ENCODE results near the gene SSC4D.

Gene SSC4D

DNA sequence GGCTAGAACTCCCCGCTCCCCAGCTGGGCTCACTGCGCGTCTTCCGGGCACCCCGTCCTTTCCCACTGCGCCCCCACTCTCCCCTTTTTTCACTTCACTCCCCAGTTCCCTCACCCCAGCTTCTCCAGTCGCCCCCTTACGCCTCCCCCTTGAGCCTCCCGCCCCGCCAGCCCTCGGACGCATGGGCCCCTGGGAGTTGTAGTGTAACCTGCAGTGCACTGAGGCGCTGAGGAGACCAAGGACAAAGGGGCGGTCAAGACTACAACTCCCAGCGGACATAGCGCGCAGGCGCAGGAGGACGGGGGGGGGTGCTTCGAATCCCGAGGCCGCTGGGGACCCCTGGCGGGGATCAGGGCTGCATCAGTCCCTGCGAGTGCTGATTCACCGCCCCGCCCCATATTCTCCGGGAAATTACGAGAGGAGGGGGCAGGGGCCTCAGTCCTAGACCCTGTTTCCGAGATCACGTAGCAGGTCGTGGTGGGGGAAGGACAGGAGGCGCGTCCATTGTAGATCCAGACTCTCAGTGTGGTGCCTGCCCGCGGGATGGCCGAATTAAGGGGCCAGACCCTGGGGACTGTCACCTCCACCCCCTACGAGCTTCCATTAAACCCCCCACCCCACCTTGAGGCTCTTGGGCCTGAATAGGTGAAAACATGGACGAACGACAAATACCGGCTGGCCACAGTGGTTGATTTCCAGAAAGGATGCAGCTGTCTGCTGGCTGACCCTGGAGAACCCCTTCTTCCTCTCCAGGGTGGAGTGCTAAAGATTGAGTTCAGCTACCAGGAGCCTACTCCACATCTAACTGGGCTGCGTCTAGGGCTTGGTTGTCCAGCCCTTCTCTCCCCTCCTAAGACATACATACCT lies 50.2 kb downstream of the SSC4D start:
- peak; percentile 97 for DNase-seq (ENCODE audit: low spot score)

DNA sequence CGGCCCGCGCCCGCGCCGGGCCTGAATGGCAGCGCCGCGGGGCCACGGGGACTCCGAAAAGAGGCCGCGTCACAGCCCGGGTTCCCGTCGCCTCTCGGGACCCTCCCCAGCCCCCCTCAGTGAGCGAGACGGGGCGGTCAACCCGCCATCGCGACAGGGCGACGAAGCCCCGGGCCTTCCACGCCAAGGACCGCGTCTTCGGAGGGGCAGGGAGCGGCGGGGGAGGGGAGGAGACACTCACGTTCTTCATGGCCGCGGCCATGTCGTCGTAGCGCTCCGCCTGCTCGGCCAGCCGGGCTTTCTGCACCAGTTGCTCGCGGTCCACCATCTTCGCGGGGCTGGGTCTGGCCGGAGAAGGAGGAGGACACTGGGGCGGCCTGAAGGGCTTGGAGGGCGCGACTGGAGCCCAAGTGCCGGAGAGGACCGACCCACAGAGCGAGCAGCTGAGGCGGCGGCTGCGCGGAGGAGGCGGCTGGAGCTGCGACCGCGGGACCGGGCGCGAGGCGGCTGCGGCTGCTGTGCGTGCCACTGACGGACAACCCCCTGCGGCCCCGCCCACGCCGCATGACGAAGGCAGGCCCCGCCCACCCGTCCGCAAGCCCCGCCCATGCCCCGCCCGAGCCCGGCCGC lies 50.9 kb downstream of the SSC4D start, which contains the start of gene YWHAG:
Gene YWHAG, minus strand, starts transcription at position 511 of the 630 bp plus-strand sequence. Its CDS starts 183 bp downstream, at position 328.
- H3K27ac ChIP-seq (ENCODE audit: poor library complexity, severe bottlenecking): peak within 1 kb of the TSS; percentile 84
- H3K27me3 ChIP-seq (ENCODE audit: insufficient read depth, poor library complexity, severe bottlenecking): no peaks in the 10 kb centered on the region
- no peaks in the 10 kb centered on the region for H3K9me3 ChIP-seq (ENCODE audit: severe bottlenecking)
- peaks cover 45% of the 10 kb centered on the region for H3K36me3 ChIP-seq (ENCODE audit: low read depth)
- TF ChIP-seq, protein P1, sequence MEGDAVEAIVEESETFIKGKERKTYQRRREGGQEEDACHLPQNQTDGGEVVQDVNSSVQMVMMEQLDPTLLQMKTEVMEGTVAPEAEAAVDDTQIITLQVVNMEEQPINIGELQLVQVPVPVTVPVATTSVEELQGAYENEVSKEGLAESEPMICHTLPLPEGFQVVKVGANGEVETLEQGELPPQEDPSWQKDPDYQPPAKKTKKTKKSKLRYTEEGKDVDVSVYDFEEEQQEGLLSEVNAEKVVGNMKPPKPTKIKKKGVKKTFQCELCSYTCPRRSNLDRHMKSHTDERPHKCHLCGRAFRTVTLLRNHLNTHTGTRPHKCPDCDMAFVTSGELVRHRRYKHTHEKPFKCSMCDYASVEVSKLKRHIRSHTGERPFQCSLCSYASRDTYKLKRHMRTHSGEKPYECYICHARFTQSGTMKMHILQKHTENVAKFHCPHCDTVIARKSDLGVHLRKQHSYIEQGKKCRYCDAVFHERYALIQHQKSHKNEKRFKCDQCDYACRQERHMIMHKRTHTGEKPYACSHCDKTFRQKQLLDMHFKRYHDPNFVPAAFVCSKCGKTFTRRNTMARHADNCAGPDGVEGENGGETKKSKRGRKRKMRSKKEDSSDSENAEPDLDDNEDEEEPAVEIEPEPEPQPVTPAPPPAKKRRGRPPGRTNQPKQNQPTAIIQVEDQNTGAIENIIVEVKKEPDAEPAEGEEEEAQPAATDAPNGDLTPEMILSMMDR (IDR thresholded peaks at IDR 0.05; ENCODE audit: poor library complexity, severe bottlenecking): no peak
- peak; percentile 62 for ATAC-seq (ENCODE audit: low read depth)
- DNase-seq (ENCODE audit: low spot score): peak; percentile 84
- peaks cover 32% of the 10 kb centered on the region for H3K4me1 ChIP-seq (ENCODE audit: insufficient read depth, poor library complexity, severe bottlenecking)
- peak within 1 kb of the TSS; percentile 76 for H3K4me3 ChIP-seq (ENCODE audit: severe bottlenecking)

More for the DNA sequence above, 50.2 kb downstream of the SSC4D start:
- ATAC-seq (ENCODE audit: low read depth): peak; percentile 93
- peaks cover 37% of the 10 kb centered on the region for H3K36me3 ChIP-seq (ENCODE audit: low read depth)
- H3K4me3 ChIP-seq (ENCODE audit: severe bottlenecking): peak overlapping the region; percentile 76
- H3K4me1 ChIP-seq (ENCODE audit: insufficient read depth, poor library complexity, severe bottlenecking): peaks cover 39% of the 10 kb centered on the region
- H3K27me3 ChIP-seq (ENCODE audit: insufficient read depth, poor library complexity, severe bottlenecking): no peaks in the 10 kb centered on the region
- H3K27ac ChIP-seq (ENCODE audit: poor library complexity, severe bottlenecking): peak overlapping the region; percentile 84
- TF ChIP-seq, protein P1 (IDR thresholded peaks at IDR 0.05; ENCODE audit: poor library complexity, severe bottlenecking): peak; percentile 90
- no peaks in the 10 kb centered on the region for H3K9me3 ChIP-seq (ENCODE audit: severe bottlenecking)

GRCh38 chr7:76358011-76358480 lies 51.5 kb downstream of the SSC4D start:
- peaks cover 50% of the 10 kb centered on the region for H3K36me3 ChIP-seq (ENCODE audit: low read depth)
- TF ChIP-seq, protein P1 (IDR thresholded peaks at IDR 0.05; ENCODE audit: poor library complexity, severe bottlenecking): no peak
- H3K27ac ChIP-seq (ENCODE audit: poor library complexity, severe bottlenecking): peak overlapping the region; percentile 84
- no peaks in the 10 kb centered on the region for H3K27me3 ChIP-seq (ENCODE audit: insufficient read depth, poor library complexity, severe bottlenecking)
- no peaks in the 10 kb centered on the region for H3K9me3 ChIP-seq (ENCODE audit: severe bottlenecking)
- ATAC-seq (ENCODE audit: low read depth) (peak; percentile 6; the same call in 2 of the 3 replicates), DNase-seq (ENCODE audit: low spot score) (no peak)
- H3K4me1 ChIP-seq (ENCODE audit: insufficient read depth, poor library complexity, severe bottlenecking): peaks cover 36% of the 10 kb centered on the region
- peak overlapping the region; percentile 76 for H3K4me3 ChIP-seq (ENCODE audit: severe bottlenecking)

- DNase-seq (ENCODE audit: low spot score) (no peak), ATAC-seq (ENCODE audit: low read depth) (no peak)
- no peaks in the 10 kb centered on the region for H3K9me3 ChIP-seq (ENCODE audit: severe bottlenecking)
- peak overlapping the region; percentile 84 for H3K27ac ChIP-seq (ENCODE audit: poor library complexity, severe bottlenecking)
- H3K36me3 ChIP-seq (ENCODE audit: low read depth): peaks cover 55% of the 10 kb centered on the region
- H3K27me3 ChIP-seq (ENCODE audit: insufficient read depth, poor library complexity, severe bottlenecking): no peaks in the 10 kb centered on the region
- H3K4me3 ChIP-seq (ENCODE audit: severe bottlenecking): peak overlapping the region; percentile 76
- TF ChIP-seq, protein P1 (IDR thresholded peaks at IDR 0.05; ENCODE audit: poor library complexity, severe bottlenecking): no peak
- H3K4me1 ChIP-seq (ENCODE audit: insufficient read depth, poor library complexity, severe bottlenecking): peaks cover 36% of the 10 kb centered on the region
Observed at GRCh38 chr7:76357475-76358010, 52.0 kb downstream of the SSC4D start.
